HTR-8/SVneo (cell line): Measurements from ENCODE around the gene SCN8A.
A peak's percentile ranks its signal among the peaks of the same experiment; 100 is the strongest.

ENCODE experiments used
- DNase-seq: peaks from one replicate; pipeline ENCODE4 v3.0.0; 2011; ENCODE audit warnings: low spot score, mixed read lengths; ENCODE audit not compliant: insufficient read length
- FAIRE-seq: peaks from 2 replicates; lab custom pipeline; 2011; peaks lifted over from hg19 to GRCh38; lab: Jason Lieb, UNC

SCN8A gene

DNA sequence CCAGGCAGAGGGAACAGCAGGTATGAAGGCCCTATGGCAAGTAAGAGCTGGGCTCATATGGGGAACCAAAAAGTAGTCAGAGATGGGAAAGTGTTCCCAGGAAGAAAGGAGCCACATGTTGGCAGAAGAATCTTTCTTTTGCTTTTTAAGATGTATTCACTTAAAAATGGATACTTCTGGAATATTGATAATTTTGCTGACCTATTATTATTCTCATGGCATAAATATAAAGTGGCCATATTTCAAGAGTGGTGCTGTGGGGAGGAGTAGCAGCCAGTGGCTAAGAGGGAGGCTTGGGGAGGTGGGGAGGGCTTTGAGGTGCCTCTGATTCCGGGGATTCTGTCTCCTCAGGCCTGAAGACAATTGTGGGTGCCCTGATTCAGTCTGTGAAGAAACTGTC, 108.2 kb downstream of the SCN8A start:
- DNase-seq (no peak), FAIRE-seq (no peak)

DNA sequence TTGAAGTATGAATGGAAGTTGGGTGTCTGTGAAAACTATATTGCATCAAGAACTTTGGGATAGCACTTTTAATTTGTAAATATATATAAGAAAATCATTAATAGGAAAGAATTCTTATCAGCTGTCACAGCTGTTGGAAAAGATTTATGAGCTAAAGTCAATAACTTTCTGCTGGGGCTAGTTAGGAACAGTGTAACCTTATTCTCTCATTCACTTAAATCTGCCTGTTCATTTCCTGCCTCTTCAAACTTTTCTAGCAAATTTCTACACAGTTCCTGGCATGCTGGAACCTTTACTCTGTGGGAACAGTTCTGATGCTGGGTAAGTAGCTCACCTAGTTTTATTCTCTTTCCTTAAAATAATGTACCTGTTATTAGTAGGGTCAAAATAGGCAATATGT, 109.9 kb downstream of the SCN8A start:
- no peak for FAIRE-seq
- no peak for DNase-seq

DNA sequence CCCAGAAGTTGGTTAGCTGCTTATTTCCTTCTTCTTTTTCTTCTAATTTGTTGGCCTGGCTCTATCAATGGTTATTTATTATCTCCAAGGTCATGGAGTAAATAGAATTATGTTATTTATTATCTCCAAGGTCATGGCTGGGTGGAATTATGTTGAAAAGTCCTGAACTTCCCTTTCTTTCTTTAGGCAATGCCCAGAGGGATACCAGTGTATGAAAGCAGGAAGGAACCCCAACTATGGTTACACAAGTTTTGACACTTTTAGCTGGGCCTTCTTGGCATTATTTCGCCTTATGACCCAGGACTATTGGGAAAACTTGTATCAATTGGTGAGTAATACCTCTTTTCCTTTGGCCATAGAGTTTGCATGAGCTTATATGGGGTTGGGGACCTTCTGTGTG, 111.6 kb downstream of the SCN8A start:
- DNase-seq (no peak), FAIRE-seq (no peak)

DNA sequence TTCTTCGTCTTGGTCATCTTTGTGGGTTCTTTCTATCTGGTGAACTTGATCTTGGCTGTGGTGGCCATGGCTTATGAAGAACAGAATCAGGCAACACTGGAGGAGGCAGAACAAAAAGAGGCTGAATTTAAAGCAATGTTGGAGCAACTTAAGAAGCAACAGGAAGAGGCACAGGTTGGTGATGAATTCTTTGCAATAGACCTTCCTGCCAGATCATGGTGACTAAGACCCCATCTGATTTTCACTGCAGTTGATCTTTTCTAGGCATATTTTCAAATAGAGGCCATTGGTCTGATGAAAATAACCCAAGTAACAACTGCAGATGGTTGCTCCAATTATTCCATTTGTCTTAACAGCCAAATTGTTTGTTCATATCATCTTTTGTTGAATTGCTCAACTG, 114.4 kb downstream of the SCN8A start:
- FAIRE-seq (no peak), DNase-seq (no peak)

DNA sequence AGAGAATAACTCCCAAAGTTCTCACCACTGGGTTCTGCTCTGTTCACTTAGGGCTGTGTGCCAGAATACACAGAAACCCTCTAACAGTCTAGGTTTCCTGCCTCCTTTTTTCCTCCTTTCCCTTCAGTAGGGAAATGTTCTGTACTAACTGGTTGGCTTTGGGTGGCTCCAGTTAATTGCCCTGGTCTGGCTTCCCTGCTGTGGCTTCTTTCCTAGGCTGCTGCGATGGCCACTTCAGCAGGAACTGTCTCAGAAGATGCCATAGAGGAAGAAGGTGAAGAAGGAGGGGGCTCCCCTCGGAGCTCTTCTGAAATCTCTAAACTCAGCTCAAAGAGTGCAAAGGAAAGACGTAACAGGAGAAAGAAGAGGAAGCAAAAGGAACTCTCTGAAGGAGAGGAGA, 115.2 kb downstream of the SCN8A start:
- DNase-seq (no peak), FAIRE-seq (no peak)

DNA sequence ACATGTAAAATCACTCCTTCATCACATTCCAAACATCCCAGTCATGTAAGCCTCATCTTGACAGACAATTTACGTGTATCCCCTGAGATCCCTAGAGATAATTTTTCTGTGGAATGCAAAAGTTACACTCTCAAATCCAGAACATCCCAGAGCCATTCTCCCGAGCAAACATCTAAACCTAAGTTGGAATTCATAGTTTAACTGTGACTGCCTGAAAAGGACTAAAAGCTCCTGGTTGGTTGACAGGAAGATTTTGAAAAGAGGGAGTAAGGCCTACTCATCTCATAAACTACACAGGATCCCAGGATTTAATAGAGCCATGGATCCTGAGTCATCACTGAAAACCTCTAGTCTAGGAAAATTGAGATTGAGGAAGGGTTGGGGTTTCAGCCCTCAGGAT, 123.6 kb downstream of the SCN8A start:
- FAIRE-seq (no peak), DNase-seq (peak; percentile 27)

DNA sequence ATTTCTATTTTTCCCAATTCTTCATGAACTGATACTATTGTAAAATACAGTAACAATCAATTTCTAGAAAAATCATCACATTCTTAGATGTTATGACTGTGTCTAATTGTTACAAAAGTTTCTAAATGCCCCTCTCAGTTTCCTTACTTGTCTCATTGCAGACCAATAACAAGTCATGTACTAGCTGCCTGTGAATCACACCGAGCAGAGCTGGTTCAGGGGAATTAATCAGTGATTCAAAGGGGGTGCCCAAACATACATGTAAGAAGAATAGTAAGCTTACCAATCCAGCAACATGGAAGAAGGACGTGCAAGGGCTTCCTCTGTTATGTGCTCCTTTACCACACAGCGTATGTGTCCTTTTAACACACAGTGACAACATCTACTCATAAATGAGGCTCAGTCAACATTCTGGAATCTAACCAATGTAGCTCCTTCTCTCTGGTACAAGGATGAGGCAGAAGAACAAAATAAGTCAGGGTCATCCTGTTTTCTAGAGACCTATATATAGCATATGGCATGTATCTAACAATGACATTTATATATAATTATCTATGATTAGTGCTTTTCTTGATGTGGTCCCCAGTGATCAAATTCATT, 126.4 kb downstream of the SCN8A start:
- no peak for FAIRE-seq
- DNase-seq, result no peak

DNA sequence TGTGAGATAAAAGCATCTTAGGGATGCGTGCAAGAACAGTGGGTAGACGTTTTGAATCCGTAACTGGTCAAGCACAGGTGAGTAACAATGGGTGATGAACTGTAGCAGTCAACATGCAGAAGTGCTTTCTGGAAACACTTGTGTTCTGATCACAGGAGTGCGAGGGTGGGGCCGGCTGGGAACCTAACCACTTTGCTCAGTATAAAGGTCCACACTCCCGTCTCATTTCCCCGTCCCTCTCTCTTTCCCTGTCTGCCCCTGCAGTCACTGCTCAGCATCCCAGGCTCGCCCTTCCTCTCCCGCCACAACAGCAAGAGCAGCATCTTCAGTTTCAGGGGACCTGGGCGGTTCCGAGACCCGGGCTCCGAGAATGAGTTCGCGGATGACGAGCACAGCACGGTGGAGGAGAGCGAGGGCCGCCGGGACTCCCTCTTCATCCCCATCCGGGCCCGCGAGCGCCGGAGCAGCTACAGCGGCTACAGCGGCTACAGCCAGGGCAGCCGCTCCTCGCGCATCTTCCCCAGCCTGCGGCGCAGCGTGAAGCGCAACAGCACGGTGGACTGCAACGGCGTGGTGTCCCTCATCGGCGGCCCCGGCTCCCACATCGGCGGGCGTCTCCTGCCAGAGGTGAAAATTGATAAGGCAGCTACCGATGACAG, 130.4 kb downstream of the SCN8A start:
- DNase-seq (no peak), FAIRE-seq (no peak)

DNA sequence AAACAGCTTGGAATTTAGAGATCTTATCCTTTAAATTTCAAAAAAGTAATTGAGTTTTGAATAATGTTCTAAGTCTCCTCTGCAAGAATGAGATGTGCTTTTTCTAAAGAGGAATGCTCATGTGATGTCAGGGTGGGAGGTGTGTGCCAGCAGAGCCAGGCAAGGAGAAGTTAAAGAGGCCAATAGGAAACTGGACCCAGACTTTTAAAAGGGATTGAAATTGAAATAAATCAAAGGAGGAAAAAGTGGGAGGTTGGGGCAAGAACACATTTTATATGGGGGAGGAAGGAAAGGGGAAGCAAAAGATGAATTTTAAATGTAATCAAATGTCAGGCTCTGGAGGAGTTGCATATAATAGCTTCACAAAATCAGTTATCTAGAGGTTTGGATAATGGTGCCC, 131.4 kb downstream of the SCN8A start:
- no peak for FAIRE-seq
- no peak for DNase-seq

DNA sequence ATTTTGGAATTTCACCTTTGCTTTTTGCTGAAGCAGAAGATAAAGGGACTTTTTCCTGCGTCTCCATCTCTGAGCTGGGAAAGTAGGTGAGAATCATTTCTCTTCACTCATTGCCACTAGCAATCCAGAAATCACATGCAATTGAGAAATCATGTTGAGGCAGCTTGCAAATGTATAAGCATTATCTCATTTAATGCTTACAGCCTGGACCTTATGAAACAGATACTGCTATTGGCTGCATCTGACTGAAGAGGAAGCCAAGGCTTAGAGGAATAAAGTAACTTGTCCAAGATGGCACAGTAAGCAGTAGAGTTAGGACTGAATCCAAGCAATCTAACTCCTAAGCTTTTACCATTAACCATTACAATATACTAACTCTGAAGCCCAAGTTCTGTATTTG, 135.1 kb downstream of the SCN8A start:
- no peak for DNase-seq
- FAIRE-seq, result no peak

DNA sequence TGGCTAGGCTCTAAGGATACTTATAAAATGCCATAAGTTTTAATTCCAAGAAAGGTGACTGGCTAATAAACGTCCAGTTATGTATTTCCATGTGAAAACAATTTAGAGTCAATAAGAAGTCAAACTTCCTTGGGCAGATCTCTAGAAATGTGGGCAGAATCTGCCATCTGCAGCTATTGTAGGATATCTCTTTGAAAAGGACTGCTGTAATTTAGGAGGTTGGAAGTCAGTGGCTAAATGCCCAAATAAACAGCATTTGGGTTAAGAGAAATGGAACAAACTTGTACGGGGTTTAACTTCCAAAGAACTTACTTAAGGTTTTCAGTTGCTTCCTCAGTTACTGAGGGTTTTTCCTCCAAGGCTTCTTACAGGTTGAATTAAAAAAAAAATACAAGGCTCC, 135.9 kb downstream of the SCN8A start:
- no peak for DNase-seq
- FAIRE-seq, result no peak

DNA sequence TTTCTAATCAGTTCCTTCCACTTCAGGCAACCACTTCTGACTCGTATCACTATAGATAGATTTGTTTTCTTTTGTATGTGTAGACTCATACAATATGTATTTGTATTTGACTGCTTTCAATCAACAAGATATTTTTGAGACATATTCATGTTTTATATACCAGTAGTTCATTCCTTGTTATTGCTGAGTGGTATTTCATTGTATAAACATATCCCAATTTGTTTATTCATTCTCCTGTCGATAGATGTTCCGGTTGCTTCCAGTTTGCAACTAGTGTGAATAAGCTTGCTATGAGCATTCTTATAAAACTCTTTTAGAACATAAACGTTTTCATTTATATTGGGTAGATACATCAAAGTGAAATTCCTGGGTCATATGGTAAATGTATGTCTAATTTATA, 138.3 kb downstream of the SCN8A start:
- no peak for DNase-seq
- no peak for FAIRE-seq

DNA sequence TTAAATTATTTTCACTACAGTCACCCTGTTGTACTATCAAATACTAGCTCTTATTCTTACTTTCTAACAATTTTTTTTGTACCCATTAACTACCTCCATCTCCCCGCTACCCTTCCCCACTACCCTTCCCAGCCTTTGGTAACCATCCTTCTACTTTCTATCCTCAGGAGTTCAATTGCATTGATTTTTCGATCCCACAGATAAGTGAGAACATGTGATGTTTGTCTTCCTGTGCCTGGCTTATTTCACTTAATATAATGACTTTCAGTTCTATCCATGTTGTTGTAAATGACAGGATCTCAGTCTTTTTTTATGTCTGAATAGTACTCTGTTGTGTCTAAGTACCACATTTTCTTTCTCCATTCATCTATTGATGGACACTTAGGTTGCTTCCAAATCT, 139.7 kb downstream of the SCN8A start:
- DNase-seq (no peak), FAIRE-seq (no peak)

DNA sequence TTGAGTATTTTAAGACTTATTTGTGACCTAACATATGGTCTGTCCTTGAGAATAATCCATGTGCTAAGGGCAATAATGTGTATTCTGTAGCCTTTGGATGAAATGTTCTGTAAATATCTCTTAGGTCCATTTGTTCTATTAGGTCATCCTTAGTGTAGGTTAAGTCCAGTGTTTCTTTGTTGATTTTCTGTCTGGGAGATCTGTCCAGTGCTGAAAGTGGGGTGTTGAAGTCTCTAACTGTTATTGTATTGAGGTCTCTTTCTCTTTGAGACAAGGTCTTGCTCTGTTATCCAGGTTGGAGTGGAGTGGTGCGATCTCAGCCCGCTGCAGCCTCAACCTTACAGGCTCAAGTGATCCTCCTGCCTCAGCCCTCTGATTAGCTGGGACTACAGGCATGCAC, 149.5 kb downstream of the SCN8A start:
- FAIRE-seq (no peak), DNase-seq (no peak)

DNA sequence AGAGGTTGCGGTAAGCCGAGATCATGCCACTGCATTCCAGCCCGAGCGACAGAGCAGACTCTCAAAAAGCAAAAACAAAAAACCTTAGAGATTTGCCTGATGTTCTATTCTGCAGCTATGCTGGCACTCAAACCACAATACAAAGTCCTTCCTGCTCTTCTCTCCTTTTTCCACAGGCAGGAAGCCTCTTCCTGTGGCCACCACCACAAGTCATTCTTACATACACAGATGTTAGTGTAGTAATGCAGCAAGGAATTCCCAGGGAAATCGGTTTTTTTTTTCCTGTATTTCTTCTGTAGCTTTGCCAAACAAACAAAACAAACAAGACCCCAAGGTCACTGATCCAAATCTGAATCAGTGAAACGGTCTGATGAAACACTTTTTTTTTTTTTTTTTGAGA, 153.2 kb downstream of the SCN8A start:
- FAIRE-seq, result no peak
- no peak for DNase-seq

DNA sequence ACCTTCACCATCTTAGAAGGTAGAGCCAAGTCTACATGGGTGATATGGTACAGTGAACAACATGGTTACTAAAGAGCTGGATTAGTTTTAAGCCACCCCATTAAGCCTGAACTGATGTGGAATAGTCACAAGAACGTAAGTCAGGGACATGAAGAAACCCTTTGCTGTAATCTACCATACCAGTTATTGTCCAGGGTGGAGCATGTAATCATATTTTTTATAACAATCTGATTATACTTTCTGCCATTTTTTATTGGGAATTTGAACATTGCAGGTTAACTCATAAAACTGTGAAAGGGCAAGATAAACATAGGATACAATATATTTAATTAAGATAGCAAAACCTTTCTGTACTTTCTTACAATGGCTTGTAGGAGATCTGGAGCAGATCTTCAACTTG, 153.9 kb downstream of the SCN8A start:
- no peak for DNase-seq
- FAIRE-seq, result no peak

DNA sequence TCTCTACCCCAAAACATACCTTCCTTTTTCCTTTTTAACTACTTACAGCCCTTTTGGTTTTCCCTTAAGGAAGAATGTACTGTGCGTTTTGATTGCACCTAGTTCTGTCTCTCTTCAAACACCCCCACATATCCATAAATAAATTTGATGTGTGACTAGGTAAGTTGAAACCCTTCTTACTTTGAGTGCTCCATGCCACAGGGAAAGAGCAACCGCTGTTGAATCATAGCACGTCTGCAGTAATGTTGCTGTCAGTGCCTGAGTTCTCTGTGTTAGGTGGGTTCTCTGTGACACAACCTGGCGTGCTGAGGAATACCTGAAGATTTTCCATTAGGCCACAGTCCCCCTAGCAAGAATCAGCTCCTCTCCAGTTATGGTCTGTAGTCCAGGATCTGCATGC, 155.4 kb downstream of the SCN8A start:
- FAIRE-seq (no peak), DNase-seq (no peak)

DNA sequence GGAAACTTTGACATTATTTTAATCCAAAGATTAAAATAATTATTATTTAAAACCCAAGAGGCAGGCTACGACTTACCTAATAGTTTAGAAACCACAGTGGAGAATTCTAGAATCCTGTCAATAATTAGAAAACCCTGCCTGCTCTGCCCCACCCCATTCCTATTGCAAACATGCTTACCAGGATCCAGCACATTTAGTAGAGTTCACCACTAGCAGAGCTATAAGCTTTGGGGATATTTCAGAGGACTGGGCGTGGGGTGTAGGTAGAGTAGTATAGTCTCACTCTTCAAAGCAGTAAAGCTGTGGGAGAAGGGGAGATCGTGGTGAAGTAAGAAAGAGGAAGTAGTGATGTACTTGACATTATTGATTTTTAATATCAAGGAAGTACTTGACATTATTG, 157.2 kb downstream of the SCN8A start:
- no peak for FAIRE-seq
- no peak for DNase-seq

DNA sequence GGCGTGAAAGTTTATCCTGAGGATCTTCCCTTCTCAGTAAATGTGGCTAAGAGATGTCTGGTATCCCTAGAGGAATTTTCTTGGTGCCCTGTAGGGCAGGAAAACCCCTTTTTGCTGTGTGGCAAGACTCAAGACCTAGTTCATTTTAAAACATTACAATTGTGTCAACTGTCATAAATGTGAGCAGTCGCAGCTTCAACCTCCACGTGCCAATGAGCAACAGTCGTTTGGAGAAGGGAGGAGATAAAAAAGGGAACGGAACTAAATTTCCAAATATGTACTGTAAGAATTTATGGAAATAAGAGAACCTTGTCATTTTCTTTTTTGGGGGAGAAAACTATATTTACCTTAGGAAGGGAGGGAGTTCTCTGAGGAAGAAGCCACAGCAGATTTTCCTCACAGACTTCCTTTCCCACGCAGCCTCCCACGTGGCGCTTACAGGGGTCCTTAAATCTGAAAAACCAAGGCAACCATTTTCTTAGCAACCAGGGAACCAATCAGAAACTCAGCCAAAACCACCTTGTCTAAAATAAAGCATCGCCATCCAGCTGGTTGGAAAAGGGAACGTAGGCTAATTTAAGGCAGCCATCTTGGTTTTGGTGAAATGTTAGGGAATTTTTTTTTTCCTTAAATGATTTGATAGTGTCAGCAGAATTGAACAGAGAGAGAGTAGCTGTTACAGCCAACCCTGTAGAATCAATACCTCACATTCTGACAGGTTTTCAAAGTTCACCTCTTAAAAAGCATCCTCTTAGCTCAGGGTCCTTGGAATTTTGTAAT, 158.4 kb downstream of the SCN8A start:
- FAIRE-seq (no peak), DNase-seq (no peak)

DNA sequence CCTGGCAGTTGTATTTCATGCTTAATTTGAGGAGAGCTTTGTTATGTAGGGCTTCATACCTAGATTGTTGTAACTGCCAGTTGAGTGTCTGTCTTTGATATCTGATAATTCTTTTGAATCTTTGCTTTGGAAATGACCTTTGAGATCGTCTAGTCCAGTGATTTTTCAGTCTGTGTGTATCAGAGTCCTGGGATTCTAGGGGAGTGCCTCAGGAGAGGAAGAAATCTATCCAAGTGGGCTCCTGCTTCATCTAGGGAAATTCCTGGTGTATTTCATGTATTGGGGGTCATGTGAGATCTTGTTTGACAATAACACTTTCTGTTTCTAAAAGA, 158.9 kb downstream of the SCN8A start:
- no peak for DNase-seq
- no peak for FAIRE-seq

DNA sequence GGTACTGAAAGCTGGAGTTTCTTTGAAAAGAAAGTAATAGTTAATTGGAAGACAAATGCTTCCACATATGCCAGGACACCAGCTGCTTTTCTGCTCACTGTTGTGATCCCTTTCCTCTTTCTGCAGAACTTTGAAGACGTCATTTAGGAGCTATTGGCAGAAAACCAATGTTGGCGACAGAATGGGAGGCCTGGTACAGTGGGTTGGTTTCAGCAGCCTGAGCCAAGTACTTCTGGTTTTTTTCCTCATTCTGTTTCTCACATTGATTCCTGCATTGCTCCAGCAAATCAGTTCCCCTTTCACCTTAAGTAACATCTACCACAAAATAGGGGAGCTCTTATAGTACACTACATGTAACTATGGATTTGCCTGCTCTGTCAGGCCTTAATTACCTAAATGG, 160.6 kb downstream of the SCN8A start:
- no peak for DNase-seq
- no peak for FAIRE-seq
